Muscle layer of colon (tissue), 2 donors: ENCODE results near the gene ATP13A1.
"Not testable (repeated sequence)": the region's sequence is repeated elsewhere in the genome, so short reads cannot be mapped to it uniquely, and the experiment has no call there.

Source experiments
- H3K27ac ChIP-seq: one replicate; pipeline ENCODE4 v1.7.0; 2013; ENCODE audit warnings: low read depth, mild to moderate bottlenecking, low read length, moderate library complexity
- H3K27me3 ChIP-seq, 2 donors: one replicate each; pipeline ENCODE4 v1.7.0; 2013; ENCODE audit warnings: low read length in 2 of 2, mild to moderate bottlenecking in 2 of 2; ENCODE audit not compliant: insufficient read depth in 2 of 2, control insufficient read depth in 1 of 2
- H3K36me3 ChIP-seq: one replicate; pipeline ENCODE4 v1.7.0; 2013; ENCODE audit warnings: mild to moderate bottlenecking, low read length; ENCODE audit not compliant: insufficient read depth
- H3K4me1 ChIP-seq: one replicate; pipeline ENCODE4 v1.7.0; 2013; ENCODE audit warnings: mild to moderate bottlenecking, low read length; ENCODE audit not compliant: insufficient read depth
- H3K4me3 ChIP-seq, 2 donors: one replicate each; pipeline ENCODE4 v1.7.0; 2013; ENCODE audit warnings: low read length in 2 of 2, low read depth in 1 of 2, mild to moderate bottlenecking in 1 of 2, moderate library complexity in 1 of 2
- H3K9ac ChIP-seq: one replicate; pipeline ENCODE4 v1.7.0; 2013; ENCODE audit warnings: low read length
- H3K9me3 ChIP-seq: one replicate; pipeline ENCODE4 v1.7.0; 2013; ENCODE audit warnings: mild to moderate bottlenecking, low read length
- donor health status: abdominal sarcoma.
- donor health status: Adenocarcinoma of cecum.

The ATP13A1 gene

DNA sequence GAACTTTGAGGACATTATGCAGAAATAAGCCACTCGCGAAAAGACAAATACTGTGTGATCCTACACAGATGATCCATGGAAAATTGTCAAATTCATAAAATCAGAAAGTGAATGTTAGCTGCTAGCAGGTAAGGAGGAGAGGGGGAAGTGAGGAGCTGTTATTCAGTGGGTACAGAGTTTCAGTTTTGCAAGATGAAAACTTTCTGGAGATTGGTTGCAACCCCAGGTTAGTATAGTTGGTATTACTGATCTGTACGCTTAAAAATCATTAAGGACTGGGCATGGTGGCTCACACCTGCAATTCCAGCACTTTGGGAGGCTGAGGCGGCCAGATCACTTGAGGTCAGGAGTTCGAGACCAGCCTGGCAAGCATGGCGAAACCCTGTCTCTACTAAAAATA lies 23.1 kb upstream of the ATP13A1 start:
- Histone ChIP-seq H3K9me3 (no peaks in the 10 kb centered on the region), H3K27me3 (no peaks in the 10 kb centered on the region), H3K4me1 (no peaks in the 10 kb centered on the region)

DNA sequence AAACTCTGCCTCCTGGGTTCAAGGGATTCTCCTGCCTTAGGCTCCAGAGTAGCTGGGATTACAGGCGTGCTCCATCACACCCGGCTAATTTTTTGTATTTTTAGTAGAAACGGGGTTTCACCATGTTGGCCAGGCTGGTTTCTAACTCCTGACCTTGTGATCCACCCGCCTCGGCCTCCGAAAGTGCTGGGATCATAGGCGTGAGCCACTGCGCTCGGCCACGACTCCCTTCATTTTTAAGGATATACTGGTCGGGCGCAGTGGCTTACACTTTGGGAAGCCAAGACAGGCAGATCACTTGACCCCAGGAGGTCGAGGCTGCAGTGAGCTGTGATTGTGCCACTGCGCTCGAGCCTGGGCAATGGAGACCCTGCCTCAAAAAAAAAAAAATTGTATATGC lies 22.6 kb upstream of the ATP13A1 start:
- H3K9ac ChIP-seq, H3K27ac ChIP-seq, H3K9me3 ChIP-seq, H3K27me3 ChIP-seq, H3K4me1 ChIP-seq, H3K36me3 ChIP-seq, H3K4me3 ChIP-seq: not testable (repeated sequence)

More for the DNA sequence above, 23.1 kb upstream of the ATP13A1 start:
- Histone ChIP-seq H3K9ac (no peak overlapping the region), H3K36me3 (no peaks in the 10 kb centered on the region), H3K27ac (no peak overlapping the region), H3K4me3 (no peak overlapping the region)

GRCh38 chr19:19679176-19680073 lies 15.9 kb upstream of the ATP13A1 start:
- Histone ChIP-seq H3K9me3 (no peaks in the 10 kb centered on the region), H3K27me3 (no peaks in the 10 kb centered on the region), H3K9ac (no peak overlapping the region), H3K4me3 (no peak overlapping the region), H3K36me3 (peaks cover 14% of the 10 kb centered on the region), H3K4me1 (no peaks in the 10 kb centered on the region), H3K27ac (no peak overlapping the region)

DNA sequence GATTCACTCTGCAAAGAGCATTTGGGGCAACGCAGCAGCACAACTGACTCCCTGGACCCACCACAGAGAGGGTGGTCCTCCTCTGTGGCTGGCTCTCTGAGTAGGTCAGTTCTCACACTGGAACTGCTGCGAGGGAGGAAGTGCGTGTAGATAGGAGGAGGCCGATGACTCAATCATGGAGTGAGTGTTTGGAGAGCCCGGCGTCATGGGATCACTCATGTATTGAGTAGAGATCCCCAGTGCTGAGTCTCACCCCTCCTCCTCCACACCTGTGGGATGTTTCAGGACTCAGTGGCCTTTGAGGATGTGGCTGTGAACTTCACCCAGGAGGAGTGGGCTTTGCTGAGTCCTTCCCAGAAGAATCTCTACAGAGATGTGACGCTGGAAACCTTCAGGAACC lies 14.1 kb upstream of the ATP13A1 start:
- no peaks in the 10 kb centered on the region for H3K4me1 ChIP-seq
- H3K27ac ChIP-seq, result no peak overlapping the region
- no peak overlapping the region for H3K4me3 ChIP-seq
- no peaks in the 10 kb centered on the region for H3K27me3 ChIP-seq
- no peaks in the 10 kb centered on the region for H3K9me3 ChIP-seq
- no peak overlapping the region for H3K9ac ChIP-seq
- H3K36me3 ChIP-seq, result peaks cover 17% of the 10 kb centered on the region

GRCh38 chr19:19674315-19674714 lies 10.8 kb upstream of the ATP13A1 start:
- H3K36me3 ChIP-seq, result peaks cover 12% of the 10 kb centered on the region
- H3K9me3 ChIP-seq, result no peaks in the 10 kb centered on the region
- no peaks in the 10 kb centered on the region for H3K27me3 ChIP-seq
- peaks cover 8% of the 10 kb centered on the region for H3K4me1 ChIP-seq
- no peak overlapping the region for H3K27ac ChIP-seq
- H3K4me3 ChIP-seq, result no peak overlapping the region
- no peak overlapping the region for H3K9ac ChIP-seq

DNA sequence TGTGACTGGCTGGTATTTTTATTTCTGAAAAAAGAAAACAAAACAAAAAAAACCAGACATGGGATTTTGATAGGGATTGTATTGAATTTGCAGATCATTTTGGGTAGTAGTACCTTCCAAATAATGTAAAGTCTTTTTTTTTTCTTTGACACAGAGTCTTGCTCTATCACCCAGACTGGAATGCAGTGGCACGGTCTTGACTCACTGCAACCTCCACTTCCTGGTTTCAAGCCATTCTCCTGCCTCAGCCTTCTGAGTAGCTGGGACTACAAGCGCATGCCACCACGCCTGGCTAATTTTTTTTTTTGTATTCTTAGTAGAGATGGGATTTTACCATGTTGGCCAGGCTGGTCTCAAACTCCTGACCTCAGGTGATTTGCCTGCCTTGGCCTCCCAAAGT lies 9.3 kb upstream of the ATP13A1 start:
- Histone ChIP-seq H3K9ac (no peak overlapping the region), H3K4me3 (no peak overlapping the region), H3K36me3 (peaks cover 6% of the 10 kb centered on the region), H3K27me3 (no peaks in the 10 kb centered on the region), H3K9me3 (no peaks in the 10 kb centered on the region), H3K4me1 (peaks cover 13% of the 10 kb centered on the region), H3K27ac (no peak overlapping the region)

DNA sequence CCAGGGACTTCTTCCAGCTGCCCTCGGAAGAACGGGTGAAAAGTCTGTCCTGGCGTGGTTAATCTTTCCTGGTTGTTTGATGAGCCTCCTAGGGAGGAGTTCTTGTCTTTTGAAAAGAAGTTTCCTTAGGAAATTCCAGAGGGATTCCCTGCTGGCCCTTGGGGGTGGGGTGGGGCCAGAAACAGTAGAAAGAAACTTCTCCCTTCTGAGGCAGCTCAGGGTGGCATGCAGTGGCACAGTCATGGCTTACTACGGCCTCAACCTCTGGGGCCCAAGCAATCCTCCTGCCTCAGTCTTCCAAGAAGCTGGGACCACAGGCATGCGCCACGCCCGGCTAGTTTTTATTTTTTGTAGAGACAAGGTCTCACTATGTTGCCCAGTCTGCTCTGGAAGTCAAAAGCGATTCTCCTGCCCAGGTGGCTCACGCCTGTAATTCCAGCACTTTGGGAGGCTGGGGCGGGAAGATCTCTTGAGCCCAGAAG lies 6.6 kb upstream of the ATP13A1 start:
- H3K9ac ChIP-seq, result no peak overlapping the region

GRCh38 chr19:19668230-19669012 lies 4.9 kb upstream of the ATP13A1 start, which contains the start of gene ZNF101:
ZNF101 (plus strand) TSS chr19:19668839; CDS start chr19:19668964, 125 bp downstream.
- H3K4me1 ChIP-seq, result peaks cover 13% of the 10 kb centered on the region
- H3K27ac ChIP-seq, result peak within 1 kb of the TSS; percentile 90
- H3K9ac ChIP-seq, result peak within 1 kb of the TSS; percentile 57
- H3K9me3 ChIP-seq, result no peaks in the 10 kb centered on the region
- H3K4me3 ChIP-seq, result peak within 1 kb of the TSS; percentile 78 to 84
- no peaks in the 10 kb centered on the region for H3K27me3 ChIP-seq
- H3K36me3 ChIP-seq, result peaks cover 6% of the 10 kb centered on the region

More for the DNA sequence above, 6.6 kb upstream of the ATP13A1 start:
- Histone ChIP-seq H3K27me3 (no peaks in the 10 kb centered on the region), H3K9me3 (no peaks in the 10 kb centered on the region), H3K4me3 (no peak overlapping the region), H3K36me3 (peaks cover 6% of the 10 kb centered on the region), H3K27ac (no peak overlapping the region), H3K4me1 (peaks cover 13% of the 10 kb centered on the region)

DNA sequence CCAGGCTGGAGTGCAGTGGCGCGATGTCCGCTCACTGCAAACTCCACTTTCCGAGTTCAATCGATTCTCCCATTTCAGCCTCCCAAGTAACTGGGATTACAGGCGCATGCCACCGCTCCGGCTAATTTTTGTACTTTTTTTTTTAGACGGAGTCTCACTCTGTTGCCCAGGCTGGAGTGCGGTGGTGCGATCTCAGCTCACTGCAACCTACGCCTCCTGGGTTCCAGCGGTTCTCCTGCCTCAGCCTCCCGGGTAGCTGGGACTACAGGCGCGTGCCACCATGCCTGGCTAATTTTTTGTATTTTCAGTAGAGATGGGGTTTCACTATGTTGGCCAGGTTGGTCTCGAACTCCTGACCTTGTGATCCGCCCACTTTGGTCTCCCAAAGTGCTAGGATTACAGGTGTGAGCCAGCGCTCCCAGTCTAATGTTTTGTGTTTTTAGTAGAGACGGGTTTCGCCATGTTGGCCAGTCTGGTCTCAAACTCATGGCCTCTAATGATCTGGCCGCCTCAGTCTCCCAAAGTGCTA lies 2.0 kb upstream of the ATP13A1 start:
- not testable (repeated sequence) for H3K36me3 ChIP-seq, H3K27ac ChIP-seq, H3K9ac ChIP-seq, H3K27me3 ChIP-seq, H3K4me3 ChIP-seq, H3K9me3 ChIP-seq
- peaks cover 29% of the 10 kb centered on the region for H3K4me1 ChIP-seq

DNA sequence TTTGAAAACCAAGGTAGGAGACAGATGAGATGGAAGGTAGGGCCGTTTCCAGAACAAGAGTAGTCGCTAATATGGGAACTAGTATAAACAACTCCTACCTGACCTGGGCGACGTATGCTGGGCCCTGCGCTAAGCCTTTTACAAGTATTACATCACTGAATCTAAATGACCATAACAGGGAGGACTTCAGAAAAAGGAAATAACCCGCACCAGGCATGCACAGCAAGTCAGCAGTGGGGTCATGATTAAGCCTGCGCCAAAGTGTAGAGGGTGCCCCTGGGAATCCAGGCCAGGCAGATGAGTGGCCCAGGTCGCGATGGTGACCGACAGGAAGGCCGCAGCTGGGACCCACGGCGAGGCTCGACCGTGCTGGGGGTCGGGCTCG lies 613 bp downstream of the ATP13A1 start:
- Histone ChIP-seq H3K27ac (peak overlapping the region; percentile 60), H3K4me1 (peaks cover 15% of the 10 kb centered on the region)

DNA sequence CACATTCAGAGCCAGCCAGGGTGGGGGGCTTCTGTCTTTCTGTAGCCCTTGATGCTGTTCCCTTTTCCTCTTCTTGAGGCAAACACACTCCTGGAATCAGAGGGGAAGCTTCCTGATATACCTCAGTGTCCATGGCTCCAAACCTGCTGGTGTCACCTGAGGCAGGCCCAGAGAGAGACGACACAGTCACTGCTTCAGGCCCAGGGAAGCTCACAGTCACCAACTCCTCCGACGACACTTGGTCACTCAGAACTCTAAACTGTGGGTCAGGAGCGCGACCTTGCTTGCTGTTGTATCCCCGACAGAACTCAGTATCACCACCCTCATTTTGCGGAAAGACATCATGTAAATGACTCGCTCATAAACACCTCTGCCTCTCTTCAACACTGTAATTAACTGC lies 1.1 kb downstream of the ATP13A1 start:
- Histone ChIP-seq H3K27ac (no peak overlapping the region), H3K9me3 (no peaks in the 10 kb centered on the region), H3K4me3 (peak overlapping the region in 1 of 2 donors; percentile 99), H3K9ac (peak overlapping the region; percentile 80), H3K36me3 (peaks cover 12% of the 10 kb centered on the region), H3K27me3 (no peaks in the 10 kb centered on the region), H3K4me1 (peaks cover 15% of the 10 kb centered on the region)

More for the DNA sequence above, 613 bp downstream of the ATP13A1 start:
- H3K4me3 ChIP-seq, result peak overlapping the region; percentile 76 to 99
- H3K27me3 ChIP-seq, result no peaks in the 10 kb centered on the region
- H3K9me3 ChIP-seq, result no peaks in the 10 kb centered on the region
- H3K36me3 ChIP-seq, result peaks cover 9% of the 10 kb centered on the region
- peak overlapping the region; percentile 80 for H3K9ac ChIP-seq
